GM23338 (cell line): ENCODE results near the gene NMRK2. TPM values are rescaled to one million over a fixed set of nuclear protein-coding genes. Genes with fewer than 3 reads are reported as not detected.

Source experiments
- ATAC-seq: fragments of 200-7000 bp; cut with Tn5 transposase; 3 replicates; pipeline ENCODE4 v1.9.1; 2020
- DNase-seq: peaks from one replicate; pipeline ENCODE4 v3.0.0-alpha.2; 2015; ENCODE audit warnings: low spot score
- H2AFZ ChIP-seq: fragments of 200-600 bp; sonication (generic); 2 replicates; pipeline ENCODE4 v1.8.0; 2016; ENCODE audit warnings: antibody characterized with exemption, mild to moderate bottlenecking, moderate library complexity
- H3F3A ChIP-seq: fragments of 200-600 bp; sonication (generic); replicated peaks from 2 replicates; pipeline ENCODE4 v1.8.0; 2017; ENCODE audit warnings: antibody characterized with exemption, mixed run types, low read depth
- H3K27ac ChIP-seq: fragments of 200-600 bp; sonication (generic); 2 replicates; pipeline ENCODE4 v1.6.1; 2016; ENCODE audit warnings: low read depth
- H3K27me3 ChIP-seq: fragments of 200-600 bp; sonication (generic); 2 replicates; pipeline ENCODE4 v1.8.0; 2016; ENCODE audit warnings: mild to moderate bottlenecking, mixed run types, moderate library complexity; ENCODE audit not compliant: insufficient read depth
- H3K36me3 ChIP-seq: fragments of 200-600 bp; sonication (generic); 2 replicates; pipeline ENCODE4 v1.8.0; 2016; ENCODE audit warnings: mild to moderate bottlenecking; ENCODE audit not compliant: insufficient read depth
- H3K4me1 ChIP-seq: fragments of 200-600 bp; sonication (generic); 2 replicates; pipeline ENCODE4 v1.8.0; 2016; ENCODE audit warnings: mild to moderate bottlenecking, moderate library complexity; ENCODE audit not compliant: insufficient read depth
- H3K4me2 ChIP-seq: fragments of 200-600 bp; sonication (generic); 2 replicates; pipeline ENCODE4 v1.7.1; 2017; ENCODE audit warnings: mixed run types
- H3K4me3 ChIP-seq: fragments of 200-600 bp; sonication (generic); 2 replicates; pipeline ENCODE4 v1.6.1; 2016; ENCODE audit warnings: mixed run types
- H3K79me2 ChIP-seq: fragments of 200-600 bp; sonication (generic); replicated peaks from 2 replicates; pipeline ENCODE4 v1.8.0; 2017; ENCODE audit warnings: mild to moderate bottlenecking; ENCODE audit not compliant: insufficient read depth
- H3K9me2 ChIP-seq: fragments of 200-600 bp; sonication (generic); 2 replicates; pipeline ENCODE4 v1.8.0; 2017; ENCODE audit not compliant: insufficient read depth
- H4K20me1 ChIP-seq: fragments of 200-600 bp; sonication (generic); replicated peaks from 2 replicates; pipeline ENCODE4 v1.8.0; 2017; ENCODE audit warnings: mild to moderate bottlenecking; ENCODE audit not compliant: insufficient read depth
- H3K27ac Mint-ChIP-seq: 2 replicates; pipeline ENCODE4 v1.8.0; 2020; ENCODE audit warnings: inconsistent platforms, mild to moderate bottlenecking, moderate library complexity, mixed read lengths
- H3K27me3 Mint-ChIP-seq: 3 replicates; pipeline ENCODE4 v1.8.0; 2022; ENCODE audit warnings: low read depth, mild to moderate bottlenecking, moderate library complexity, mixed read lengths, inconsistent platforms; ENCODE audit not compliant: insufficient read depth, poor library complexity
- H3K36me3 Mint-ChIP-seq: 3 replicates; pipeline ENCODE4 v1.8.0; 2021; ENCODE audit warnings: low read depth, mild to moderate bottlenecking, inconsistent platforms, moderate library complexity, mixed read lengths
- H3K4me1 Mint-ChIP-seq: 3 replicates; pipeline ENCODE4 v1.8.0; 2020; ENCODE audit warnings: mild to moderate bottlenecking, inconsistent platforms, mixed read lengths
- H3K4me3 Mint-ChIP-seq: 3 replicates; pipeline ENCODE4 v1.8.0; 2021; ENCODE audit warnings: moderate library complexity, mild to moderate bottlenecking, inconsistent platforms, mixed read lengths
- H3K9me3 Mint-ChIP-seq: 3 replicates; pipeline ENCODE4 v1.8.0; 2020; ENCODE audit warnings: moderate library complexity, mild to moderate bottlenecking, inconsistent platforms, mixed read lengths
- CREB1 ChIP-seq: fragments of 250-450 bp; sonication (Bioruptor Pico); IDR thresholded peaks from 2 replicates; pipeline ENCODE4 v1.5.0; 2020; ENCODE audit warnings: low read depth, mild to moderate bottlenecking, moderate library complexity
- CTCF ChIP-seq, 2 experiments: fragments of 200-600 bp in 1 of 2; sonication (generic) in 1 of 2; conservative IDR thresholded peaks; 2 replicates each; pipeline versions ENCODE4 v1.5.1 to v1.6.1; 2016 to 2017; ENCODE audit warnings: antibody characterized with exemption in 2 of 2, low read depth in 2 of 2, mild to moderate bottlenecking in 2 of 2, moderate library complexity in 1 of 2
- EZH2 ChIP-seq: fragments of 200-600 bp; sonication (generic); IDR thresholded peaks from one replicate; pipeline ENCODE4 v1.8.0; 2017; ENCODE audit warnings: antibody characterized with exemption, mild to moderate bottlenecking, low read depth; ENCODE audit not compliant: unreplicated experiment
- JUNB ChIP-seq: IDR thresholded peaks from one replicate; pipeline ENCODE4 v1.6.1; 2016; ENCODE audit warnings: antibody characterized with exemption; ENCODE audit not compliant: unreplicated experiment
- NANOG ChIP-seq: IDR thresholded peaks from 2 replicates; pipeline ENCODE4 v1.6.1; 2016; ENCODE audit warnings: antibody characterized with exemption, borderline replicate concordance
- POLR2AphosphoS5 ChIP-seq: IDR thresholded peaks from 2 replicates; pipeline ENCODE4 v1.6.1; 2016; ENCODE audit warnings: antibody characterized with exemption, low read depth
- STAT1 ChIP-seq: IDR thresholded peaks from one replicate; pipeline ENCODE4 v1.6.1; 2016; ENCODE audit warnings: antibody characterized with exemption; ENCODE audit not compliant: unreplicated experiment
- ZNF114 ChIP-seq: fragments of 250-450 bp; sonication (Bioruptor Pico); IDR thresholded peaks from 2 replicates; pipeline ENCODE4 v1.5.0; 2020; ENCODE audit warnings: mild to moderate bottlenecking, moderate library complexity
- ZNF331 ChIP-seq: fragments of 250-450 bp; sonication (Bioruptor Pico); IDR thresholded peaks from 2 replicates; pipeline ENCODE4 v1.5.0; 2020; ENCODE audit warnings: low read depth, mild to moderate bottlenecking, moderate library complexity
- polyA plus RNA-seq: library from polyadenylated mRNA; unstranded; fragments of >200 nt; fragmentation: Nextera tagmentation; extraction: Ambion mirVana; gene quantifications from 2 replicates; pipeline ENCODE4 v1.2.1, GENCODE V29; 2016
- total RNA-seq: library from RNA; depleted of rRNA; stranded (reverse); fragments of >200 nt; shearing (Covaris generic); gene quantifications from 2 replicates; pipeline ENCODE4 v1.2.3, GENCODE V29; 2014
- TF ChIP-seq, protein P1 (sequence below): IDR thresholded peaks from one replicate; pipeline ENCODE4 v1.6.1; 2018; ENCODE audit warnings: antibody characterized with exemption; ENCODE audit not compliant: unreplicated experiment

Gene NMRK2
- total and polyA plus RNA-seq, 2 experiments from 2014 or later: 55.9 to 65.3 TPM

GRCh38 chr19:3958836-3959765 is 26.2 kb downstream of the NMRK2 start:
- H2AFZ ChIP-seq: no peak overlapping the region
- peaks cover 47% of the 10 kb centered on the region for H3K36me3 Mint-ChIP-seq
- no peaks in the 10 kb centered on the region for H3K79me2 ChIP-seq
- ATAC-seq: no peak; the same call in 2 of the 3 replicates
- no peak overlapping the region for H3K4me2 ChIP-seq
- no peak overlapping the region for H3K27ac ChIP-seq
- no peaks in the 10 kb centered on the region for H3K4me1 ChIP-seq
- H3K27me3 Mint-ChIP-seq: peaks cover 14% of the 10 kb centered on the region
- H3F3A ChIP-seq: no peaks in the 10 kb centered on the region
- TF ChIP-seq JUNB: no peak
- H3K27ac Mint-ChIP-seq: no peak overlapping the region
- H3K4me1 Mint-ChIP-seq: no peaks in the 10 kb centered on the region
- H3K9me3 Mint-ChIP-seq: no peaks in the 10 kb centered on the region
- H3K27me3 ChIP-seq: no peaks in the 10 kb centered on the region
- H3K4me3 ChIP-seq: no peak overlapping the region
- no peaks in the 10 kb centered on the region for H3K9me2 ChIP-seq
- H3K36me3 ChIP-seq: peaks cover 11% of the 10 kb centered on the region; the same call in 1 of the 2 replicates
- no peak overlapping the region for H3K4me3 Mint-ChIP-seq
- no peaks in the 10 kb centered on the region; the same call in 1 of the 2 replicates for H4K20me1 ChIP-seq
- no peak for DNase-seq

DNA sequence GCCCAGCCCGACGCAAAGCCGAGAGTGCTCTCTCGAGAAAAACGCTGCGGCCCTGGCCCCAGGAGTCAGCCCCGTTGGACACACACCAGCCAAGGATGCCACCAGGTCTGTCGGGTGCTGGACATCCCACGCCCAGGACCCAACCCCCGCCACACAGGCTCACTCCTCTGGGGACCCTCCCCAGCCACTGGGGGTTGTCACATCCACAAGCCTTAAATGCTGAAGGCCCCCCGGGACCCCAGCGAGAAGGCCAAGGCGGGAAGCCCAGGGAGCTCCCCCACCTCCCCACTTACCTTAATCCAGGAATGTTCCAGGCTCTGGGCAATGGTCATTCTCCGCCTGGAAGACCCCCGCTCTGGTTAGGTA is 26.9 kb downstream of the NMRK2 start:
- H3K4me3 Mint-ChIP-seq: no peak overlapping the region
- H2AFZ ChIP-seq: no peak overlapping the region
- no peaks in the 10 kb centered on the region for H3K4me1 ChIP-seq
- ATAC-seq (no peak), DNase-seq (no peak)
- no peaks in the 10 kb centered on the region for H3F3A ChIP-seq
- H3K36me3 Mint-ChIP-seq: peaks cover 50% of the 10 kb centered on the region
- no peaks in the 10 kb centered on the region for H3K79me2 ChIP-seq
- no peaks in the 10 kb centered on the region for H3K9me3 Mint-ChIP-seq
- TF ChIP-seq POLR2AphosphoS5 (no peak), CTCF (conservative IDR thresholded peaks at IDR 0.05; ENCODE audit: low read depth in 2 of 2) (no peak), CREB1 (CRISPR knock-in tag) (no peak), JUNB (no peak), NANOG (no peak), EZH2 (no peak), ZNF331 (CRISPR knock-in tag) (no peak), ZNF114 (CRISPR knock-in tag) (no peak), STAT1 (no peak)
- TF ChIP-seq, protein P1, sequence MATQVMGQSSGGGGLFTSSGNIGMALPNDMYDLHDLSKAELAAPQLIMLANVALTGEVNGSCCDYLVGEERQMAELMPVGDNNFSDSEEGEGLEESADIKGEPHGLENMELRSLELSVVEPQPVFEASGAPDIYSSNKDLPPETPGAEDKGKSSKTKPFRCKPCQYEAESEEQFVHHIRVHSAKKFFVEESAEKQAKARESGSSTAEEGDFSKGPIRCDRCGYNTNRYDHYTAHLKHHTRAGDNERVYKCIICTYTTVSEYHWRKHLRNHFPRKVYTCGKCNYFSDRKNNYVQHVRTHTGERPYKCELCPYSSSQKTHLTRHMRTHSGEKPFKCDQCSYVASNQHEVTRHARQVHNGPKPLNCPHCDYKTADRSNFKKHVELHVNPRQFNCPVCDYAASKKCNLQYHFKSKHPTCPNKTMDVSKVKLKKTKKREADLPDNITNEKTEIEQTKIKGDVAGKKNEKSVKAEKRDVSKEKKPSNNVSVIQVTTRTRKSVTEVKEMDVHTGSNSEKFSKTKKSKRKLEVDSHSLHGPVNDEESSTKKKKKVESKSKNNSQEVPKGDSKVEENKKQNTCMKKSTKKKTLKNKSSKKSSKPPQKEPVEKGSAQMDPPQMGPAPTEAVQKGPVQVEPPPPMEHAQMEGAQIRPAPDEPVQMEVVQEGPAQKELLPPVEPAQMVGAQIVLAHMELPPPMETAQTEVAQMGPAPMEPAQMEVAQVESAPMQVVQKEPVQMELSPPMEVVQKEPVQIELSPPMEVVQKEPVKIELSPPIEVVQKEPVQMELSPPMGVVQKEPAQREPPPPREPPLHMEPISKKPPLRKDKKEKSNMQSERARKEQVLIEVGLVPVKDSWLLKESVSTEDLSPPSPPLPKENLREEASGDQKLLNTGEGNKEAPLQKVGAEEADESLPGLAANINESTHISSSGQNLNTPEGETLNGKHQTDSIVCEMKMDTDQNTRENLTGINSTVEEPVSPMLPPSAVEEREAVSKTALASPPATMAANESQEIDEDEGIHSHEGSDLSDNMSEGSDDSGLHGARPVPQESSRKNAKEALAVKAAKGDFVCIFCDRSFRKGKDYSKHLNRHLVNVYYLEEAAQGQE: no peak
- H3K4me1 Mint-ChIP-seq: no peaks in the 10 kb centered on the region
- H3K27me3 ChIP-seq: no peaks in the 10 kb centered on the region
- peaks cover 11% of the 10 kb centered on the region; the same call in 1 of the 2 replicates for H3K36me3 ChIP-seq
- H3K4me3 ChIP-seq: no peak overlapping the region
- H3K9me2 ChIP-seq: no peaks in the 10 kb centered on the region
- no peak overlapping the region; the same call in 1 of the 2 replicates for H3K27ac ChIP-seq
- no peak overlapping the region for H3K4me2 ChIP-seq
- H4K20me1 ChIP-seq: no peaks in the 10 kb centered on the region; the same call in 1 of the 2 replicates
- no peak overlapping the region for H3K27ac Mint-ChIP-seq
- peaks cover 17% of the 10 kb centered on the region for H3K27me3 Mint-ChIP-seq
